ENCODE measurements around the gene MRPS18A. TPM values are rescaled to one million over a fixed set of nuclear protein-coding genes. Genes with fewer than 3 reads are reported as not detected.

Gene MRPS18A
- total and polyA plus RNA-seq, 9 of the 15 experiments (the other 6 are each of a cell fraction or from before 2014, with no cell fraction given): 87.5 to 243 (median 125) TPM

DNA sequence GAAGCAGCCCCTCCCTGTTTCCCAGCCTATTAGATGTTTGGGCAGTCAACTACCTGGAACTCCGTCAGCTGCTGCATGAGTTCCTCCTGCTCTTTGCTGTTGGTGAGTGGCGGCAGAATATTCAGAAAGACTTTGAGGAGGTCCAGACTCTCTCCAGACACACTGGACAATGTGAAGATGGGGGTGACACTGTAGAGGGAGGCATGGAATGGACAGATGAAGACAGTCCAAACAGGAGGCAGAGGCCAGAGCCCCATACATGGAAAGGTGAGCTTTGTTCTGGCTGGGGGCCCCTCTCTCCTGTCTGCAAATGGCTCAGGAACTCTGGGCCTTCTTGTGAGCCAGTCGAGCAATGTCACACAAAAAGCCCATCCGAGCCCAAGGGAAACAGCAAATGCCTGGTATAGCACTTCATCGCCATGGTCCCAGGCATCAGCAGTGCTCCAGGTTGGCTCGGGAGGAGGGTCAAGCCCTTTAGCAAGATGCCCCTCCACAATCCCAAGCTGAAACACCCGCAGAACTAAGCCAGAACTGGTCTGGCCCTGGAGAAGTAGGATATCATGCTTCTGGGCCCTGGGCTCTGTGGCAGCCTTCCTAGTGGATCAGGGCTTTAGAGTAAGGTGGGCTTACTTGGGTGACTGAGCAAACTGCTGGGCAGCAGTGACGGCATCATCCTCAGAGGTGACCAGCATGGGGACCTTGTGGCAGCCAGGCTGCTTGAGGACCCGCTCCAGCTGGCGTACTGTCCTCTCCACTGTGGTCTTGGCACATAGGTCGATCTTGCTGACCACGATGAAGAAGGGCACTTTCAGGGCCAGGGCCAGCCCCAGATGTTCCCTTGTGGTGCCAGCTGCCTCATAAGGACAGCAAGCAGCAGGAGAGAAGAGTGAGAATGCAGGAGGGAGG, 63.5 kb downstream of the MRPS18A start (continued):
- TF ChIP-seq, protein P1, sequence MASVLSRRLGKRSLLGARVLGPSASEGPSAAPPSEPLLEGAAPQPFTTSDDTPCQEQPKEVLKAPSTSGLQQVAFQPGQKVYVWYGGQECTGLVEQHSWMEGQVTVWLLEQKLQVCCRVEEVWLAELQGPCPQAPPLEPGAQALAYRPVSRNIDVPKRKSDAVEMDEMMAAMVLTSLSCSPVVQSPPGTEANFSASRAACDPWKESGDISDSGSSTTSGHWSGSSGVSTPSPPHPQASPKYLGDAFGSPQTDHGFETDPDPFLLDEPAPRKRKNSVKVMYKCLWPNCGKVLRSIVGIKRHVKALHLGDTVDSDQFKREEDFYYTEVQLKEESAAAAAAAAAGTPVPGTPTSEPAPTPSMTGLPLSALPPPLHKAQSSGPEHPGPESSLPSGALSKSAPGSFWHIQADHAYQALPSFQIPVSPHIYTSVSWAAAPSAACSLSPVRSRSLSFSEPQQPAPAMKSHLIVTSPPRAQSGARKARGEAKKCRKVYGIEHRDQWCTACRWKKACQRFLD (CRISPR knock-in tag; IDR thresholded peaks at IDR 0.05): no peak
- TF ChIP-seq, protein P2, sequence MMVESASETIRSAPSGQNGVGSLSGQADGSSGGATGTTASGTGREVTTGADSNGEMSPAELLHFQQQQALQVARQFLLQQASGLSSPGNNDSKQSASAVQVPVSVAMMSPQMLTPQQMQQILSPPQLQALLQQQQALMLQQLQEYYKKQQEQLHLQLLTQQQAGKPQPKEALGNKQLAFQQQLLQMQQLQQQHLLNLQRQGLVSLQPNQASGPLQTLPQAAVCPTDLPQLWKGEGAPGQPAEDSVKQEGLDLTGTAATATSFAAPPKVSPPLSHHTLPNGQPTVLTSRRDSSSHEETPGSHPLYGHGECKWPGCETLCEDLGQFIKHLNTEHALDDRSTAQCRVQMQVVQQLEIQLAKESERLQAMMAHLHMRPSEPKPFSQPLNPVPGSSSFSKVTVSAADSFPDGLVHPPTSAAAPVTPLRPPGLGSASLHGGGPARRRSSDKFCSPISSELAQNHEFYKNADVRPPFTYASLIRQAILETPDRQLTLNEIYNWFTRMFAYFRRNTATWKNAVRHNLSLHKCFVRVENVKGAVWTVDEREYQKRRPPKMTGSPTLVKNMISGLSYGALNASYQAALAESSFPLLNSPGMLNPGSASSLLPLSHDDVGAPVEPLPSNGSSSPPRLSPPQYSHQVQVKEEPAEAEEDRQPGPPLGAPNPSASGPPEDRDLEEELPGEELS (CRISPR knock-in tag; IDR thresholded peaks at IDR 0.05; ENCODE audit: borderline replicate concordance): no peak
- no peak for TF ChIP-seq MECOM (CRISPR knock-in tag; IDR thresholded peaks at IDR 0.05)
- TF ChIP-seq GABPB1 (CRISPR knock-in tag; IDR thresholded peaks at IDR 0.05): no peak
- no peak for TF ChIP-seq HNRNPL (IDR thresholded peaks at IDR 0.05; ENCODE audit: low read depth, low read length)
- TF ChIP-seq, protein P3, sequence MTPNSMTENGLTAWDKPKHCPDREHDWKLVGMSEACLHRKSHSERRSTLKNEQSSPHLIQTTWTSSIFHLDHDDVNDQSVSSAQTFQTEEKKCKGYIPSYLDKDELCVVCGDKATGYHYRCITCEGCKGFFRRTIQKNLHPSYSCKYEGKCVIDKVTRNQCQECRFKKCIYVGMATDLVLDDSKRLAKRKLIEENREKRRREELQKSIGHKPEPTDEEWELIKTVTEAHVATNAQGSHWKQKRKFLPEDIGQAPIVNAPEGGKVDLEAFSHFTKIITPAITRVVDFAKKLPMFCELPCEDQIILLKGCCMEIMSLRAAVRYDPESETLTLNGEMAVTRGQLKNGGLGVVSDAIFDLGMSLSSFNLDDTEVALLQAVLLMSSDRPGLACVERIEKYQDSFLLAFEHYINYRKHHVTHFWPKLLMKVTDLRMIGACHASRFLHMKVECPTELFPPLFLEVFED (CRISPR knock-in tag; conservative IDR thresholded peaks at IDR 0.05): no peak
- TF ChIP-seq, protein P4, sequence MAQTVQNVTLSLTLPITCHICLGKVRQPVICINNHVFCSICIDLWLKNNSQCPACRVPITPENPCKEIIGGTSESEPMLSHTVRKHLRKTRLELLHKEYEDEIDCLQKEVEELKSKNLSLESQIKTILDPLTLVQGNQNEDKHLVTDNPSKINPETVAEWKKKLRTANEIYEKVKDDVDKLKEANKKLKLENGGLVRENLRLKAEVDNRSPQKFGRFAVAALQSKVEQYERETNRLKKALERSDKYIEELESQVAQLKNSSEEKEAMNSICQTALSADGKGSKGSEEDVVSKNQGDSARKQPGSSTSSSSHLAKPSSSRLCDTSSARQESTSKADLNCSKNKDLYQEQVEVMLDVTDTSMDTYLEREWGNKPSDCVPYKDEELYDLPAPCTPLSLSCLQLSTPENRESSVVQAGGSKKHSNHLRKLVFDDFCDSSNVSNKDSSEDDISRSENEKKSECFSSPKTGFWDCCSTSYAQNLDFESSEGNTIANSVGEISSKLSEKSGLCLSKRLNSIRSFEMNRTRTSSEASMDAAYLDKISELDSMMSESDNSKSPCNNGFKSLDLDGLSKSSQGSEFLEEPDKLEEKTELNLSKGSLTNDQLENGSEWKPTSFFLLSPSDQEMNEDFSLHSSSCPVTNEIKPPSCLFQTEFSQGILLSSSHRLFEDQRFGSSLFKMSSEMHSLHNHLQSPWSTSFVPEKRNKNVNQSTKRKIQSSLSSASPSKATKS (CRISPR knock-in tag; IDR thresholded peaks at IDR 0.05): no peak
- TF ChIP-seq BDP1 (IDR thresholded peaks at IDR 0.05; ENCODE audit: insufficient read depth, insufficient read length): no peak
- TF ChIP-seq SAFB2 (IDR thresholded peaks at IDR 0.05; ENCODE audit: borderline replicate concordance, low read depth, low read length, severe bottlenecking): no peak
- peak; percentile 51; the same call in 1 of the 2 replicates for TF ChIP-seq POLR2AphosphoS2 (IDR thresholded peaks at IDR 0.05; ENCODE audit: low read length)
- TF ChIP-seq RUNX1 (IDR thresholded peaks at IDR 0.05; ENCODE audit: low read depth): no peak
- TF ChIP-seq, protein P5, sequence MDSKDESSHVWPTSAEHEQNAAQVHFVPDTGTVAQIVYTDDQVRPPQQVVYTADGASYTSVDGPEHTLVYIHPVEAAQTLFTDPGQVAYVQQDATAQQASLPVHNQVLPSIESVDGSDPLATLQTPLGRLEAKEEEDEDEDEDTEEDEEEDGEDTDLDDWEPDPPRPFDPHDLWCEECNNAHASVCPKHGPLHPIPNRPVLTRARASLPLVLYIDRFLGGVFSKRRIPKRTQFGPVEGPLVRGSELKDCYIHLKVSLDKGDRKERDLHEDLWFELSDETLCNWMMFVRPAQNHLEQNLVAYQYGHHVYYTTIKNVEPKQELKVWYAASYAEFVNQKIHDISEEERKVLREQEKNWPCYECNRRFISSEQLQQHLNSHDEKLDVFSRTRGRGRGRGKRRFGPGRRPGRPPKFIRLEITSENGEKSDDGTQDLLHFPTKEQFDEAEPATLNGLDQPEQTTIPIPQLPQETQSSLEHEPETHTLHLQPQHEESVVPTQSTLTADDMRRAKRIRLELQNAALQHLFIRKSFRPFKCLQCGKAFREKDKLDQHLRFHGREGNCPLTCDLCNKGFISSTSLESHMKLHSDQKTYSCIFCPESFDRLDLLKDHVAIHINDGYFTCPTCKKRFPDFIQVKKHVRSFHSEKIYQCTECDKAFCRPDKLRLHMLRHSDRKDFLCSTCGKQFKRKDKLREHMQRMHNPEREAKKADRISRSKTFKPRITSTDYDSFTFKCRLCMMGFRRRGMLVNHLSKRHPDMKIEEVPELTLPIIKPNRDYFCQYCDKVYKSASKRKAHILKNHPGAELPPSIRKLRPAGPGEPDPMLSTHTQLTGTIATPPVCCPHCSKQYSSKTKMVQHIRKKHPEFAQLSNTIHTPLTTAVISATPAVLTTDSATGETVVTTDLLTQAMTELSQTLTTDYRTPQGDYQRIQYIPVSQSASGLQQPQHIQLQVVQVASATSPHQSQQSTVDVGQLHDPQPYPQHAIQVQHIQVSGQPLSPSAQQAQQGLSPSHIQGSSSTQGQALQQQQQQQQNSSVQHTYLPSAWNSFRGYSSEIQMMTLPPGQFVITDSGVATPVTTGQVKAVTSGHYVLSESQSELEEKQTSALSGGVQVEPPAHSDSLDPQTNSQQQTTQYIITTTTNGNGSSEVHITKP (IDR thresholded peaks at IDR 0.05; ENCODE audit: partially characterized antibody): no peak
- no peak for TF ChIP-seq ZNF146 (CRISPR knock-in tag; IDR thresholded peaks at IDR 0.05; ENCODE audit: unreplicated experiment)
- no peak for TF ChIP-seq HCFC1 (IDR thresholded peaks at IDR 0.05; ENCODE audit: low read depth, low read length)
- TF ChIP-seq EWSR1 (IDR thresholded peaks at IDR 0.05; ENCODE audit: borderline replicate concordance, low read depth, partially characterized antibody): no peak
